Endometrial microvascular endothelial cells (primary cell): ENCODE results near the gene HLCS. TPM values are rescaled to one million over a fixed set of nuclear protein-coding genes. Genes with fewer than 3 reads are reported as not detected.

Source experiments
- in situ Hi-C: cut with HindIII; loops from 2 replicates; pipeline ENCODE4 v1.10.0; 2017; ENCODE audit warnings: low sequenced_read_pairs, low pct_unique_long_range_greater_than_20kb; ENCODE audit errors: inconsistent ontology term
- total RNA-seq: library from RNA; depleted of rRNA; stranded (reverse); fragments of >200 nt; gene quantifications from one replicate; pipeline ENCODE4 v1.2.3, GENCODE V29; 2015; ENCODE audit errors: inconsistent ontology term

The HLCS gene
- total RNA-seq, 1 donor from 2014 or later, result 29.3 TPM

DNA sequence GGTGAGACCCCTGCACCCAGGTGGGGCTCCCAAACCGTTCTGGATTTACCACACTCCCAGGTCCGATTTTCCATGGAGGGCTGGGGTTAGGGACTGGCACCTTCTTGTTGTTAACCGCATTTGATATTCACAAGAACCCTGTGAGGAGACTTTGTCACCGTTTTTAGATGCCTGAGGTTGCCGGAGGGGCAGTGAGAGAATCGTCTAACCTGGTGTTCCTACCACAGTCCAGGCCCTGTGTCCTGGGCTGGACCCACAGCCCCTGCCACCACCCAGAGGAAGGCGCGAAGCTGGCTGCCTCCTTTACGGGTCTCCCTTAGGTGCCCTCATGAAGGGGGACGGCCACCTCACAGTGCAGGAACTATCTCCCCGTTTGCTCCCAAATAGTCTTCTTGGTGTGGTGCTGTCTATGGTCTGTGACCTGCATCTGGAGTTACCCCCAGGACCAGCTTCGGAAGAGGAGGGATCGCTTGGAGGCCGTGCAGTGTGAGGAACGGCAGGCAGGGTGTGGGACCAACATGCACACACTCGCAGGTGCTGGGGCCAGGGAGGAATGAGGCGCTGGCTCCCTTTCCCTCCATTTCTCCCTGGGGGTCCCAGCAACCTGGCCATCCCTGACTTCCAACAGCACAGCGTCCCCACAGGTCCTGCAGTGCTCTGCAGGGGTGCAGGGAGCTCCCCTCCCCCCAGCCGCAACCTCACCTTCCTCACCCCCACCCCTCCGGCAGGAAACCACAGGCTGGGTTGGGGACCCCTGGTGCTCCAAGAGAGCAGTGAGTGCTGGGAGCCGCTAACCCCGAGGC is 260.6 kb downstream of the HLCS start:
- in situ Hi-C loops, result no loop called here

DNA sequence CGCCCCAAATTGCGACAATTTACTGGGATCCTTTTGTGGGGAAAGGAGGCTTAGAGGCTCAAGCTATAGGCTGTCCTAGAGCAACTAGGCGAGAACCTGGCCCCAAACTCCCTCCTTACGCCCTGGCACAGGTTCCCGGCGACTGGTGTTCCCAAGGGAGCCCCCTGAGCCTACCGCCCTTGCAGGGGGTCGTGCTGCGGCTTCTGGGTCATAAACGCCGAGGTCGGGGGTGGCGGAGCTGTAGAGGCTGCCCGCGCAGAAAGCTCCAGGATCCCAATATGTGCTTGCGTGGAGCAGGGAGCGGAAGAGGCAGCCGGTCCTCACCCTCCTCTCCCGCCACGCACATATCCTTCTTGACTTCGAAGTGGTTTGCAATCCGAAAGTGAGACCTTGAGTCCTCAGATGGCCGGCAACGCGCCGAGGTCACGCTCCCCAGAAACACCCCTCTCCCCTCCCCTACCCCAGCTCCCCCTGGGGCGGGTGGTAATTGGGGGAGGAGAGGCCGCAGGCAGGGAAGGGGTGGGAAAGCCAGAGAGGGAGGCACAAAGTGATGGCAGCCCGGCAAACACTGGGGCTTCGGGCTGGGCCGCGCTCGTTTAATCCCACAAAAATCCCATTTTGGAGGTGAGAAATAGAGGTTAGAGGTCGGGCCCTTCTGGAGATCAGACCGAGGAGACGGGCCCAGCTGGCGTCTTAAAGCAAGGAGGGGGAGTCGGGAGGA is 261.4 kb downstream of the HLCS start:
- in situ Hi-C loops, result no loop called here

DNA sequence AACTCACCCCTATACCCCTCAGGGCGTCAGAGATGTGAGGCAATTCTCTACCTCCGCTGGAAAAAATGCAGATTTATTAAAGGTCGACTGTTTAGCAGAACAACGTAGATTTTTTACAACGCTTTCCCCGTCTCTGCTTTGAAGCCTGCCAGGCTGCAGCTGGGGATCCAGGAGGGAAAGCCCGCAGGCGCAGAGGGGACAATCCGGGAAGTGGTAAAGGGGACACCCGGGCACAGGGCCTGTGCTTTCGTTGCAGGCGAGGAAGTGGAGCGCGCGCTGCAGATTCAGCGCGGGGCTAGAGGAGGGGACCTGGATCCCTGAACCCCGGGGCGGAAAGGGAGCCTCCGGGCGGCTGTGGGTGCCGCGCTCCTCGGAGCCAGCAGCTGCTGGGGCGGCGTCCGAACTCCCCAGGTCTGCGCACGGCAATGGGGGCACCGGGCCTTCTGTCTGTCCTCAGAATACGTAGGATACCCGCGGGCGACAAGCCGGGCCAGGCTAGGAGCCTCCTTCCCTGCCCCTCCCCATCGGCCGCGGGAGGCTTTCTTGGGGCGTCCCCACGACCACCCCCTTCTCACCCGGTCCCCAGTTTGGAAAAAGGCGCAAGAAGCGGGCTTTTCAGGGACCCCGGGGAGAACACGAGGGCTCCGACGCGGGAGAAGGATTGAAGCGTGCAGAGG is 262.1 kb downstream of the HLCS start:
- in situ Hi-C loops, result no loop called here

DNA sequence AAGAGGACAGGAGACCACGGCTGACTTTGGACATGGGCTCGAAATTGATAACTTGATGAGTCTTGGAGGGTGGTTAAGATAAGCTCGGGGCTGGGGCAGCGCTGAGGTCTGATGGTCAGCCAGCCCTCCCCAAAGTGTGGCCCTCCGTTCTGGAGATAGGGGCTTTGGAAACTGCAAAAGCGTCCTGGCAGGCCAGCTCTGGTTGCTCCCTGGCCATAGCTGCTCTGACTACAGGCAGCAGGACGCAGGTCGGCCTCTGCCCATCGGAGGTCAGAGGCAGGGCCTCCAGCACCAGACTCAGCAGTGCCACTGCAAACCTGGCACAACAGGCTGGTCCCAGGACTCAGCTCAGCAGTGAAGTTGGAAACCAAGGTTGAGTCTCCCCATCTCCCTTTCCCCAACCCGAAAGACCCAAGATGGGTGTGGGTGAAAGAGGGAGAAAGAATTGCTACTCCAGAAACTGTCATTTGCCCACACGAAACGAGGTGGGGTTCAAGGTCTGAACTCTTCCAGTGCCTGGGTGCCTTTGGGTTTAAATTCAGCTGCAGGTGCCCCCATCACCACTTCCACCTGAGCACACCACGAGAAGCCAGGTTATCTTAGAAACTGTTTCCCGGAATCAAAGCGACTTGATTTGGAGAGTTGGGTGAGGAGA is 262.7 kb downstream of the HLCS start:
- in situ Hi-C loops, result no loop called here

DNA sequence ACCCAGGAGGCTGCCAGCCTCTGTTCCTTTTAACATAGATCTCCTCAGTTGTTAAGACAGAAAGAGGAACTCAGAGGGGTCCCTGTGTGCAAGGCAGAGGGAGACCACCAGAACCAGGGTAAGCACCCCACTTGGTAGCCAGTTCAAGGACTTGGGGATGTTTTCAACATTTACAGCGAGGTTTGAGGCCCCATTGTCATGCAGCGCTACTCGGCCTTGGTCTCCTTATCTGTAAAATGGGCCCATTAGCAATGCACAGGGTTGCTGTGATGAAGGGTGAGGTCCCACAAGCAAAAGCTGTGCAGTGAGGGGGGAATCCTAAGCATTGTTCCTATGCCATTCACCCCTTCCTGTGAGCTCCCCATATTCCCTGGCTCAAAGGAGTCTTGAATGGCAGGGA is 263.3 kb downstream of the HLCS start:
- in situ Hi-C loops, result no loop called here

DNA sequence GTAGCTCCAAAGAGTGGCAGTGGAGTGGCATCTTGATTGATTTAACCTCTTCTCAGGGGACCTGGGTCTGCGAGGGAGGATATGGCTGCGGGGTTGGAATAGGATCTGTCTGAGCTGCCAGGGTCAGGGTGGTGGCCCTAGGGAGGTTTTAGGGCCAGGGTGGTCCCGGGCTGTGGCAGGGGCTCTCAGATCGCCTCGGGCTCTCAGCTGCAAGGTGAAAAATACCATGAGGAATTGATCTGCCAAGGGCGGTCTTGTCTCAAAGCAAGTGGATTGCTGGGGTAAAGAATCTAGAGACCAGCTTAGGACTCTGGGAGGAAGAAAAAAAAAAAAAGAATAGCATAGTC is 263.9 kb downstream of the HLCS start:
- in situ Hi-C loops, result no loop called here

DNA sequence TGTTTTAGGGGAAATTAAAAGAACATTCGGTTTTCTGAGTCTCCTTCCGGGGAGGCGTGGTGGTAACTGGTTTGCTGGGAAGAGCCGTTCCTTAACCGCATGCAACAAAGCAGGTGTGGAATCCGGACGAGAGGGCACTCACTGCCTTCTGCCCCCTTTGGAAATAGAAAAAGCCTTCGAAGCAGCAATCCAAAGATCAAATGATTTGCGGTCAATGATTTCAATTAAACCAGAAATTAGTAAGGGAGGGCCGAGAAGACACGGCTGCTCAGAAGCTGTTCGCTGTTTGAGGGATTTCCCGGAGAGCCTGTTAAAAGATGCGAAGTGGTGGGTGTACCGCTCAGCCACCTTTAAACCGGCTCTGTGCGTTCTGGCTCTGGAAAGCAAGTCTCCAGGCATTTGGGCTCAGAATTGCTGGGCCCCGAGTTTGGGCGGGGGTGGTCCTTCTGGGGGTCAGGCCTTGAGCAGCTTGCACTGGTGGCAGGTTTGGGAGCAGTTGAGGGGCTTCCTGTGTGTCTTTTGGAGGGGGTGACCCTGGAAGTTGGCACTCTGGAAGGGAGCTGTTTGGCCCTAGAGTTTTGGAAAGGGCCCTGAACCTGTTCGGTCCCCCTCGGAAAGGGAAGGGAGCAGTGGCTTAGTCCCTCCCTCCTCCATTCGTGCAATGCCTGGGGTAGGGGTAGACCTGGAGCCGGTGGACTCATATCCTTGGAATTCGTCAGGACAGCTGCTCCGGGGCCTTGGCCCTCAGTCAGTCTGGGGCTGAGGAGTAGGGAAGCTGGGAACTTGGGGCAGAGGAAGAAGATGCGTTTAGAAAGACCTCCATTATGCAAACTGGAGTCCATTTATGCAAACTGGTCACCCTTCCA is 264.5 kb downstream of the HLCS start:
- in situ Hi-C loops, result no loop called here

DNA sequence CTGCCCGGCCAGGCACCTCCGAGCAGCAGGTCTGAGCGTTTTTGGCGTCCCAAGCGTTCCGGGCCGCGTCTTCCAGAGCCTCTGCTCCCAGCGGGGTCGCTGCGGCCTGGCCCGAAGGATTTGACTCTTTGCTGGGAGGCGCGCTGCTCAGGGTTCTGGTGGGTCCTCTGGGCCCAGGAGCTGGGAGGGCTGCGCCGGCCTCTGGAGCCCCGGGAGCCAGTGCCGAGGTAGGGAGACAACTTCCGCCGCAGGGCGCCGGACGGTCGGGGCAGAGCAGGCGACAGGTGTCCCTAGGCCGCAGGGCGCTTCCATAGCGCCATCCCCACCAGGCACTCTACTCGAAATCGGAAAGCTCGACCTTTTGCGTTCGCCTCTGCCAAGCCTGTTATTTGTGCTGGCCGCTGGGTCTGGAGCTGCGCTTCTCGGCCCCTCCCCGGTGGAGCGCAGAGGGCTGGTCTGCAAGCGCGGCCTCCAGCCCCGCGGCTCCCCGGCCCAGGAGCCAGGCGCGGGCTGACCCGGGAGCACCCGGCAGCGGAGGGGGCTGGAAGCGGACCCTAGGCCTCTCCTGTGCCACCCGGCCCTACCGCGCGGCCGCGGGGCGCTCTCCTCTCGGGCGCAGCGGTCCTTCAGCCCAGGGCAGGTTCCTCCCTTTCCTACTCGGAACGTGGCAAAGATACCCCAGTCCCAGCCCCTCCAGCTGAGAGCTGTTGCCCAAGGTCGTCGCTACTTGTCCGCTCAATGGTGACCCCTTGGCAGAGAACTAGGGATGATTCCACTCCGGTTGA is 265.3 kb downstream of the HLCS start:
- in situ Hi-C loops, result no loop called here

Other genes with a start within 250 kb of the HLCS start
- gene RIPPLY3, start 40.0 kb upstream of the HLCS start, total RNA-seq, result 0.37 TPM
- 28.2 TPM for gene PIGP, start 106.4 kb upstream of the HLCS start, total RNA-seq
- gene TTC3, start 106.6 kb upstream of the HLCS start, total RNA-seq, result 45.9 TPM